GM23338 (cell line): Measurements from ENCODE around the gene TTC39A.

Experiments used
- CREB1 ChIP-seq: fragments of 250-450 bp; sonication (Bioruptor Pico); IDR thresholded peaks from 2 replicates; pipeline ENCODE4 v1.5.0; 2020; ENCODE audit warnings: low read depth, mild to moderate bottlenecking, moderate library complexity
- EZH2 ChIP-seq: fragments of 200-600 bp; sonication (generic); IDR thresholded peaks from one replicate; pipeline ENCODE4 v1.8.0; 2017; ENCODE audit warnings: antibody characterized with exemption, mild to moderate bottlenecking, low read depth; ENCODE audit not compliant: unreplicated experiment
- JUNB ChIP-seq: IDR thresholded peaks from one replicate; pipeline ENCODE4 v1.6.1; 2016; ENCODE audit warnings: antibody characterized with exemption; ENCODE audit not compliant: unreplicated experiment
- POLR2AphosphoS5 ChIP-seq: IDR thresholded peaks from 2 replicates; pipeline ENCODE4 v1.6.1; 2016; ENCODE audit warnings: antibody characterized with exemption, low read depth
- STAT1 ChIP-seq: IDR thresholded peaks from one replicate; pipeline ENCODE4 v1.6.1; 2016; ENCODE audit warnings: antibody characterized with exemption; ENCODE audit not compliant: unreplicated experiment
- ZNF114 ChIP-seq: fragments of 250-450 bp; sonication (Bioruptor Pico); IDR thresholded peaks from 2 replicates; pipeline ENCODE4 v1.5.0; 2020; ENCODE audit warnings: mild to moderate bottlenecking, moderate library complexity
- ZNF331 ChIP-seq: fragments of 250-450 bp; sonication (Bioruptor Pico); IDR thresholded peaks from 2 replicates; pipeline ENCODE4 v1.5.0; 2020; ENCODE audit warnings: low read depth, mild to moderate bottlenecking, moderate library complexity
- TF ChIP-seq, protein P1 (sequence below), 2 experiments: fragments of 200-600 bp in 1 of 2; sonication (generic) in 1 of 2; conservative IDR thresholded peaks; 2 replicates each; pipeline versions ENCODE4 v1.5.1 to v1.6.1; 2016 to 2017; ENCODE audit warnings: antibody characterized with exemption in 2 of 2, low read depth in 2 of 2, mild to moderate bottlenecking in 2 of 2, moderate library complexity in 1 of 2
- TF ChIP-seq, protein P2 (sequence below): IDR thresholded peaks from one replicate; pipeline ENCODE4 v1.6.1; 2018; ENCODE audit warnings: antibody characterized with exemption; ENCODE audit not compliant: unreplicated experiment
- TF ChIP-seq, protein P3 (sequence below): IDR thresholded peaks from 2 replicates; pipeline ENCODE4 v1.6.1; 2016; ENCODE audit warnings: antibody characterized with exemption
- TF ChIP-seq, protein P4 (sequence below): fragments of 250-450 bp; sonication (Bioruptor Pico); IDR thresholded peaks from 2 replicates; pipeline ENCODE4 v1.5.0; 2020; ENCODE audit warnings: mild to moderate bottlenecking, moderate library complexity

DNA sequence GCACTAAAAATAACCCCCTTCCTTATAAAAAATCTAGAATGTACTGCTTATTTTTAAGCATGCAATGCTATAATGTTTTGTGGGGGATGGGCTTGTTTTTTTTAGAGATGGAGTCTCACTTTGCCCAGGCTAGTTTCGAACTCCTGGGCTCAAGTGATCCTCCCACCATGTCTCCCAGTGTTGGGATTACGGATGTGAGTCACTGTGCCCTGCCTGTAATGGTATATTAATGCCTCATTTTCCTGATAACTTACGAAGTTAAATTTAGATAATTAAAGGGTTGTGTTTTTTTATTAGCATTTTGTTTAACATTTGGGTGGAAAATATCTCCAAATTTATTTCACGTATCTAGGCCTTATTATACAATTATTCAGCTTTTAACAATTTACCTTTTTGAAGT, 87.8 kb downstream of the TTC39A start:
- TF ChIP-seq, protein P1, sequence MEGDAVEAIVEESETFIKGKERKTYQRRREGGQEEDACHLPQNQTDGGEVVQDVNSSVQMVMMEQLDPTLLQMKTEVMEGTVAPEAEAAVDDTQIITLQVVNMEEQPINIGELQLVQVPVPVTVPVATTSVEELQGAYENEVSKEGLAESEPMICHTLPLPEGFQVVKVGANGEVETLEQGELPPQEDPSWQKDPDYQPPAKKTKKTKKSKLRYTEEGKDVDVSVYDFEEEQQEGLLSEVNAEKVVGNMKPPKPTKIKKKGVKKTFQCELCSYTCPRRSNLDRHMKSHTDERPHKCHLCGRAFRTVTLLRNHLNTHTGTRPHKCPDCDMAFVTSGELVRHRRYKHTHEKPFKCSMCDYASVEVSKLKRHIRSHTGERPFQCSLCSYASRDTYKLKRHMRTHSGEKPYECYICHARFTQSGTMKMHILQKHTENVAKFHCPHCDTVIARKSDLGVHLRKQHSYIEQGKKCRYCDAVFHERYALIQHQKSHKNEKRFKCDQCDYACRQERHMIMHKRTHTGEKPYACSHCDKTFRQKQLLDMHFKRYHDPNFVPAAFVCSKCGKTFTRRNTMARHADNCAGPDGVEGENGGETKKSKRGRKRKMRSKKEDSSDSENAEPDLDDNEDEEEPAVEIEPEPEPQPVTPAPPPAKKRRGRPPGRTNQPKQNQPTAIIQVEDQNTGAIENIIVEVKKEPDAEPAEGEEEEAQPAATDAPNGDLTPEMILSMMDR (conservative IDR thresholded peaks at IDR 0.05; ENCODE audit: low read depth in 2 of 2): no peak
- TF ChIP-seq CREB1 (CRISPR knock-in tag) (no peak), EZH2 (no peak), ZNF114 (CRISPR knock-in tag) (no peak), POLR2AphosphoS5 (no peak), STAT1 (no peak), JUNB (no peak), ZNF331 (no peak)
- TF ChIP-seq, protein P2, sequence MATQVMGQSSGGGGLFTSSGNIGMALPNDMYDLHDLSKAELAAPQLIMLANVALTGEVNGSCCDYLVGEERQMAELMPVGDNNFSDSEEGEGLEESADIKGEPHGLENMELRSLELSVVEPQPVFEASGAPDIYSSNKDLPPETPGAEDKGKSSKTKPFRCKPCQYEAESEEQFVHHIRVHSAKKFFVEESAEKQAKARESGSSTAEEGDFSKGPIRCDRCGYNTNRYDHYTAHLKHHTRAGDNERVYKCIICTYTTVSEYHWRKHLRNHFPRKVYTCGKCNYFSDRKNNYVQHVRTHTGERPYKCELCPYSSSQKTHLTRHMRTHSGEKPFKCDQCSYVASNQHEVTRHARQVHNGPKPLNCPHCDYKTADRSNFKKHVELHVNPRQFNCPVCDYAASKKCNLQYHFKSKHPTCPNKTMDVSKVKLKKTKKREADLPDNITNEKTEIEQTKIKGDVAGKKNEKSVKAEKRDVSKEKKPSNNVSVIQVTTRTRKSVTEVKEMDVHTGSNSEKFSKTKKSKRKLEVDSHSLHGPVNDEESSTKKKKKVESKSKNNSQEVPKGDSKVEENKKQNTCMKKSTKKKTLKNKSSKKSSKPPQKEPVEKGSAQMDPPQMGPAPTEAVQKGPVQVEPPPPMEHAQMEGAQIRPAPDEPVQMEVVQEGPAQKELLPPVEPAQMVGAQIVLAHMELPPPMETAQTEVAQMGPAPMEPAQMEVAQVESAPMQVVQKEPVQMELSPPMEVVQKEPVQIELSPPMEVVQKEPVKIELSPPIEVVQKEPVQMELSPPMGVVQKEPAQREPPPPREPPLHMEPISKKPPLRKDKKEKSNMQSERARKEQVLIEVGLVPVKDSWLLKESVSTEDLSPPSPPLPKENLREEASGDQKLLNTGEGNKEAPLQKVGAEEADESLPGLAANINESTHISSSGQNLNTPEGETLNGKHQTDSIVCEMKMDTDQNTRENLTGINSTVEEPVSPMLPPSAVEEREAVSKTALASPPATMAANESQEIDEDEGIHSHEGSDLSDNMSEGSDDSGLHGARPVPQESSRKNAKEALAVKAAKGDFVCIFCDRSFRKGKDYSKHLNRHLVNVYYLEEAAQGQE: no peak
- TF ChIP-seq, protein P3, sequence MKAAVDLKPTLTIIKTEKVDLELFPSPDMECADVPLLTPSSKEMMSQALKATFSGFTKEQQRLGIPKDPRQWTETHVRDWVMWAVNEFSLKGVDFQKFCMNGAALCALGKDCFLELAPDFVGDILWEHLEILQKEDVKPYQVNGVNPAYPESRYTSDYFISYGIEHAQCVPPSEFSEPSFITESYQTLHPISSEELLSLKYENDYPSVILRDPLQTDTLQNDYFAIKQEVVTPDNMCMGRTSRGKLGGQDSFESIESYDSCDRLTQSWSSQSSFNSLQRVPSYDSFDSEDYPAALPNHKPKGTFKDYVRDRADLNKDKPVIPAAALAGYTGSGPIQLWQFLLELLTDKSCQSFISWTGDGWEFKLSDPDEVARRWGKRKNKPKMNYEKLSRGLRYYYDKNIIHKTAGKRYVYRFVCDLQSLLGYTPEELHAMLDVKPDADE: no peak
- TF ChIP-seq, protein P4, sequence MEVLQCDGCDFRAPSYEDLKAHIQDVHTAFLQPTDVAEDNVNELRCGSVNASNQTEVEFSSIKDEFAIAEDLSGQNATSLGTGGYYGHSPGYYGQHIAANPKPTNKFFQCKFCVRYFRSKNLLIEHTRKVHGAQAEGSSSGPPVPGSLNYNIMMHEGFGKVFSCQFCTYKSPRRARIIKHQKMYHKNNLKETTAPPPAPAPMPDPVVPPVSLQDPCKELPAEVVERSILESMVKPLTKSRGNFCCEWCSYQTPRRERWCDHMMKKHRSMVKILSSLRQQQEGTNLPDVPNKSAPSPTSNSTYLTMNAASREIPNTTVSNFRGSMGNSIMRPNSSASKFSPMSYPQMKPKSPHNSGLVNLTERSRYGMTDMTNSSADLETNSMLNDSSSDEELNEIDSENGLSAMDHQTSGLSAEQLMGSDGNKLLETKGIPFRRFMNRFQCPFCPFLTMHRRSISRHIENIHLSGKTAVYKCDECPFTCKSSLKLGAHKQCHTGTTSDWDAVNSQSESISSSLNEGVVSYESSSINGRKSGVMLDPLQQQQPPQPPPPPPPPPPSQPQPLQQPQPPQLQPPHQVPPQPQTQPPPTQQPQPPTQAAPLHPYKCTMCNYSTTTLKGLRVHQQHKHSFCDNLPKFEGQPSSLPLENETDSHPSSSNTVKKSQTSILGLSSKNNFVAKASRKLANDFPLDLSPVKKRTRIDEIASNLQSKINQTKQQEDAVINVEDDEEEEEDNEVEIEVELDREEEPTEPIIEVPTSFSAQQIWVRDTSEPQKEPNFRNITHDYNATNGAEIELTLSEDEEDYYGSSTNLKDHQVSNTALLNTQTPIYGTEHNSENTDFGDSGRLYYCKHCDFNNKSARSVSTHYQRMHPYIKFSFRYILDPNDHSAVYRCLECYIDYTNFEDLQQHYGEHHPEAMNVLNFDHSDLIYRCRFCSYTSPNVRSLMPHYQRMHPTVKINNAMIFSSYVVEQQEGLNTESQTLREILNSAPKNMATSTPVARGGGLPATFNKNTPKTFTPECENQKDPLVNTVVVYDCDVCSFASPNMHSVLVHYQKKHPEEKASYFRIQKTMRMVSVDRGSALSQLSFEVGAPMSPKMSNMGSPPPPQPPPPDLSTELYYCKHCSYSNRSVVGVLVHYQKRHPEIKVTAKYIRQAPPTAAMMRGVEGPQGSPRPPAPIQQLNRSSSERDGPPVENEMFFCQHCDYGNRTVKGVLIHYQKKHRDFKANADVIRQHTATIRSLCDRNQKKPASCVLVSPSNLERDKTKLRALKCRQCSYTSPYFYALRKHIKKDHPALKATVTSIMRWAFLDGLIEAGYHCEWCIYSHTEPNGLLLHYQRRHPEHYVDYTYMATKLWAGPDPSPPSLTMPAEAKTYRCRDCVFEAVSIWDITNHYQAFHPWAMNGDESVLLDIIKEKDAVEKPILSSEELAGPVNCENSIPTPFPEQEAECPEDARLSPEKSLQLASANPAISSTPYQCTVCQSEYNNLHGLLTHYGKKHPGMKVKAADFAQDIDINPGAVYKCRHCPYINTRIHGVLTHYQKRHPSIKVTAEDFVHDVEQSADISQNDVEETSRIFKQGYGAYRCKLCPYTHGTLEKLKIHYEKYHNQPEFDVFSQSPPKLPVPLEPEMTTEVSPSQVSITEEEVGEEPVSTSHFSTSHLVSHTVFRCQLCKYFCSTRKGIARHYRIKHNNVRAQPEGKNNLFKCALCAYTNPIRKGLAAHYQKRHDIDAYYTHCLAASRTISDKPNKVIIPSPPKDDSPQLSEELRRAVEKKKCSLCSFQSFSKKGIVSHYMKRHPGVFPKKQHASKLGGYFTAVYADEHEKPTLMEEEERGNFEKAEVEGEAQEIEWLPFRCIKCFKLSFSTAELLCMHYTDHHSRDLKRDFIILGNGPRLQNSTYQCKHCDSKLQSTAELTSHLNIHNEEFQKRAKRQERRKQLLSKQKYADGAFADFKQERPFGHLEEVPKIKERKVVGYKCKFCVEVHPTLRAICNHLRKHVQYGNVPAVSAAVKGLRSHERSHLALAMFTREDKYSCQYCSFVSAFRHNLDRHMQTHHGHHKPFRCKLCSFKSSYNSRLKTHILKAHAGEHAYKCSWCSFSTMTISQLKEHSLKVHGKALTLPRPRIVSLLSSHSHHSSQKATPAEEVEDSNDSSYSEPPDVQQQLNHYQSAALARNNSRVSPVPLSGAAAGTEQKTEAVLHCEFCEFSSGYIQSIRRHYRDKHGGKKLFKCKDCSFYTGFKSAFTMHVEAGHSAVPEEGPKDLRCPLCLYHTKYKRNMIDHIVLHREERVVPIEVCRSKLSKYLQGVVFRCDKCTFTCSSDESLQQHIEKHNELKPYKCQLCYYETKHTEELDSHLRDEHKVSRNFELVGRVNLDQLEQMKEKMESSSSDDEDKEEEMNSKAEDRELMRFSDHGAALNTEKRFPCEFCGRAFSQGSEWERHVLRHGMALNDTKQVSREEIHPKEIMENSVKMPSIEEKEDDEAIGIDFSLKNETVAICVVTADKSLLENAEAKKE (CRISPR knock-in tag): no peak
